CD8-positive, alpha-beta memory T cell (primary cell): ENCODE data around the gene PSD. TPM values are rescaled to one million over a fixed set of nuclear protein-coding genes. Genes with fewer than 3 reads are reported as not detected.

Experiments
- polyA plus RNA-seq: library from polyadenylated mRNA; unstranded; fragments of 300-500 nt; fragmentation: Illumina TruSeq; gene quantifications from one replicate; pipeline ENCODE4 v1.2.3, GENCODE V29; 2021
- total RNA-seq, 2 experiments: library from RNA; stranded (reverse); gene quantifications; one replicate each; pipeline ENCODE4 v1.2.3, GENCODE V29; 2021

PSD gene
- total and polyA plus RNA-seq, 3 experiments from 2014 or later, result 1.9 to 3.2 (median 2.5) TPM

Other genes with a start within 250 kb of the PSD start
- not detected for gene ELOVL3, start 192.5 kb downstream of the PSD start, total RNA-seq
- not detected for gene ELOVL3, start 192.5 kb downstream of the PSD start, polyA plus RNA-seq
- gene PITX3, start 177.3 kb downstream of the PSD start, total RNA-seq, result not detected
- gene PITX3, start 177.3 kb downstream of the PSD start, polyA plus RNA-seq, result not detected
- 10 to 100 TPM; 38.7 to 39.2 TPM for gene GBF1, start 173.3 kb downstream of the PSD start, total RNA-seq
- gene GBF1, start 173.3 kb downstream of the PSD start, polyA plus RNA-seq, result 21.6 TPM
- gene NFKB2, start 23.1 kb downstream of the PSD start, total RNA-seq, result 100 to 1,000 TPM; 323 to 324 TPM
- gene NFKB2, start 23.1 kb downstream of the PSD start, polyA plus RNA-seq, result 14.0 TPM
- 10 to 100 TPM; 13.5 to 16.3 TPM for gene FBXL15, start 2.1 kb upstream of the PSD start, total RNA-seq
- gene FBXL15, start 2.1 kb upstream of the PSD start, polyA plus RNA-seq, result 33.4 TPM
- gene CUEDC2, start 13.8 kb upstream of the PSD start, total RNA-seq, result 10 to 100 TPM; 62.4 to 64.8 TPM
- 61.7 TPM for gene CUEDC2, start 13.8 kb upstream of the PSD start, polyA plus RNA-seq
- under 1 TPM; 0.57 to 0.62 TPM for gene C10orf95, start 32.8 kb upstream of the PSD start, total RNA-seq
- gene C10orf95, start 32.8 kb upstream of the PSD start, polyA plus RNA-seq, result 0.70 TPM
- gene ACTR1A, start 83.9 kb upstream of the PSD start, total RNA-seq, result 10 to 100 TPM; 79.6 to 80.4 TPM
- 76.4 TPM for gene ACTR1A, start 83.9 kb upstream of the PSD start, polyA plus RNA-seq
- gene SUFU, start 85.2 kb upstream of the PSD start, total RNA-seq, result 1 to 10 TPM; 7.5 to 8.3 TPM
- gene SUFU, start 85.2 kb upstream of the PSD start, polyA plus RNA-seq, result 8.3 TPM
- gene TRIM8, start 225.7 kb upstream of the PSD start, total RNA-seq, result 10 to 100 TPM; 72.0 to 74.5 TPM
- gene TRIM8, start 225.7 kb upstream of the PSD start, polyA plus RNA-seq, result 63.9 TPM